Lower leg skin (tissue), 4 donors: ENCODE data around the gene SLC6A13. TPM values are rescaled to one million over a fixed set of nuclear protein-coding genes. Genes with fewer than 3 reads are reported as not detected.
"Not testable (repeated sequence)": the region's sequence is repeated elsewhere in the genome, so short reads cannot be mapped to it uniquely, and the experiment has no call there.

ENCODE experiments used
- DNase-seq, 2 donors: peaks; one replicate each; pipeline ENCODE4 v3.0.0-alpha.2; 2019; ENCODE audit warnings: low spot score in 2 of 2
- H3K4me3 ChIP-seq: fragments of 200-600 bp; sonication (generic); 2 replicates; pipeline ENCODE4 v1.5.1; 2017; ENCODE audit warnings: mild to moderate bottlenecking, low read depth; ENCODE audit not compliant: poor library complexity, severe bottlenecking
- POLR2A ChIP-seq, 2 donors: fragments of 450-650 bp; IDR thresholded peaks; one replicate each; pipeline ENCODE4 v1.6.1; 2016 to 2017; ENCODE audit warnings: antibody characterized with exemption in 2 of 2, mild to moderate bottlenecking in 1 of 2, moderate library complexity in 1 of 2
- WGBS, 2 donors: methylation state at CpG; one replicate each; pipeline ENCODE4 v1.1.5; 2018; 5-methylcytosine and 5-hydroxymethylcytosine counted together
- intact Hi-C: fragments of 100-400 bp; cut with DNase I; formaldehyde crosslinking; loops from one replicate; pipeline ENCODE4 v1.15.0; 2023; ENCODE audit warnings: low total_unique reads
- total RNA-seq, 4 donors: library from RNA; depleted of rRNA; stranded (reverse); fragments of >200 nt; gene quantifications; one replicate each; pipeline ENCODE4 v1.1.0, GENCODE V29; 2016
- TF ChIP-seq, protein P1 (sequence below), 3 donors: fragments of 450-650 bp; IDR thresholded peaks; one replicate each; pipeline ENCODE4 v1.5.1; 2016; ENCODE audit warnings: antibody characterized with exemption in 3 of 3, mild to moderate bottlenecking in 3 of 3, moderate library complexity in 2 of 3

SLC6A13 gene
- total RNA-seq = not detected

DNA sequence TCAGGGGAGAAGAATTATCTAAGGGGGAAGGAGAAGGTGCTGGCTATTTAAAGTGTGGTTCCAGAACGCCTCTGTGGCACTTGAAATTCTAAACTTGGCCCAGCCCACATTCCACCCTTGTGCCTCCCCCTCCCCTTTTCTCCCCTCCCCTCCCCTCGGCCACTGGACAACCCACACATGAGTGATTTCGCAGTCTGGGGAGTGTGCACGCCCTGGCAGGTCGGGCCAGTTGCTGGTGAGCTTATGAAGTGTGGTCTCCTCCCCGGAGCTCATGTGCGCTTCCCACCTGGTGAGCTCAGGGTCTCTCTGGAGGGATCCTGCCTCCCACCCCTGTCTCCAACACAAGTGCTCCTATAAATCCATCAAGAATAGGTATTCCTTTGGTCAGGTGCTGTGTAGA, at the start of gene SLC6A13:
Gene SLC6A13 (minus strand): TSS at position 20 of the 400 bp plus-strand sequence. CDS start 2,784 bp downstream, outside the sequence.
- no peak for TF ChIP-seq POLR2A (IDR thresholded peaks at IDR 0.05)
- TF ChIP-seq, protein P1, sequence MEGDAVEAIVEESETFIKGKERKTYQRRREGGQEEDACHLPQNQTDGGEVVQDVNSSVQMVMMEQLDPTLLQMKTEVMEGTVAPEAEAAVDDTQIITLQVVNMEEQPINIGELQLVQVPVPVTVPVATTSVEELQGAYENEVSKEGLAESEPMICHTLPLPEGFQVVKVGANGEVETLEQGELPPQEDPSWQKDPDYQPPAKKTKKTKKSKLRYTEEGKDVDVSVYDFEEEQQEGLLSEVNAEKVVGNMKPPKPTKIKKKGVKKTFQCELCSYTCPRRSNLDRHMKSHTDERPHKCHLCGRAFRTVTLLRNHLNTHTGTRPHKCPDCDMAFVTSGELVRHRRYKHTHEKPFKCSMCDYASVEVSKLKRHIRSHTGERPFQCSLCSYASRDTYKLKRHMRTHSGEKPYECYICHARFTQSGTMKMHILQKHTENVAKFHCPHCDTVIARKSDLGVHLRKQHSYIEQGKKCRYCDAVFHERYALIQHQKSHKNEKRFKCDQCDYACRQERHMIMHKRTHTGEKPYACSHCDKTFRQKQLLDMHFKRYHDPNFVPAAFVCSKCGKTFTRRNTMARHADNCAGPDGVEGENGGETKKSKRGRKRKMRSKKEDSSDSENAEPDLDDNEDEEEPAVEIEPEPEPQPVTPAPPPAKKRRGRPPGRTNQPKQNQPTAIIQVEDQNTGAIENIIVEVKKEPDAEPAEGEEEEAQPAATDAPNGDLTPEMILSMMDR (IDR thresholded peaks at IDR 0.05) = no peak
- intact Hi-C loops = no loop called here
- WGBS, 2 donors = 17 to 31% methylated on average over 7 of the region's 7 CpGs
- no peak for DNase-seq
- no peak within 1 kb of the TSS for H3K4me3 ChIP-seq

DNA sequence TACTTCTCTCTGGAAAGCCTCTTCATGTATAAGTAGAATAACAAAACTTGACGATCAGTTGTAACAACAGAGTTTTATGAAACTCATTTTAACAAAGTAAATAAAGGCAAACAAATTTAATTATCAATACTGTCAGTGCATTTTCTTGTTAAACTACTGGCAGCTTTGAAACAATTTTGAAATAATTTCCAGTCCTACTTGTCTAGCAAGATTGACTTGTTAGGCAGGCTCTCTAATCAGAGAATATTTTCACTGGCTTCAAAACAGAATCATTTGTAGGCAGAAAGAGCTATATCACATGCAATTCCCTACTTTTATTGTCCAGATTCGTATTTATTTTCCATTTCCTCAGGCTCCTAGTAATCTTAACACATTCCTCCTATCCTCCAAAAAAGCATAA, 45.9 kb upstream of the SLC6A13 start:
- TF ChIP-seq, protein P1 (IDR thresholded peaks at IDR 0.05) = no peak
- no peak for TF ChIP-seq POLR2A (IDR thresholded peaks at IDR 0.05)
- WGBS, 2 donors = 50 to 53% methylated on average over 2 of the region's 2 CpGs
- no peak for DNase-seq
- intact Hi-C loops = no loop called here
- H3K4me3 ChIP-seq = no peak overlapping the region

DNA sequence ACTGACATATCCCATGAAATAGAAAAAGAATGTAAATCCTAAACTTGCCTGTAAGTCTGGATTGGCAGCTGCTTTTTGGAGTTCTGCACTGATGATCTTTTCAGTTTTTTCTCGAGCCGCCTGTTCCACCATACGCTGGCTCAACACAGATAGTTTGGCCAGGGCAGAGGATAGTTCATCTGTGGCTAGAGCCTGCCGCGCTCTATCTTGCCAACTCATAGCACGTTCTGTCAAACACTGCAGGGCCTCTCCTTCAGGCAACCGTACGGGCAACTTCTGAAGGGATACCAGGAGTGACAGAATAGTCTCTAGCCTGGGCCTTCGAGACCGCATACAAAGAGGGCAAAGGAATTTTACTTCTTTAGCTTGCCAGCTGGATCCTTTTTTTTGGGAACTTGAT, 44.8 kb upstream of the SLC6A13 start:
- H3K4me3 ChIP-seq = no peak overlapping the region
- intact Hi-C loops = no loop called here
- 94 to 97% methylated on average over 10 of the region's 10 CpGs for WGBS, 2 donors
- TF ChIP-seq, protein P1 (IDR thresholded peaks at IDR 0.05) = no peak
- no peak for TF ChIP-seq POLR2A (IDR thresholded peaks at IDR 0.05)
- DNase-seq = no peak

DNA sequence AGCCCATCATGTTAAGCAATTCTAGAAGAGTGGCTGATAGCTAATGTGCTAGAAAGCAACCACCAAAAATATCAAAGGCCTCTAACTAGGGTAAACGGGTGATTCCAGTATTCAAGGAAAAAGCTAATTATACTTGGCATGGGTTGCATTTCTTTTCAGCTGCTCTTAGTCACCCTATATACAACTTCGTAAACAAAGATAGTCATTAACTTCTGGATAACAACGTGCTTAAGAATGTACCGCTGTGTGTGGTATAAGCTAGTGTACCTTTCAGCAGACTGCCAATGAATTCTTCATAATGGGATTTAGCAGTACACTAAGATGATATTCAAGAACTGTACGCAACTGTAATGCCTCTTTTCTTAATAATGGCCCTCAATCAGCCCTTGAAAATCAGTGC, 42.2 kb upstream of the SLC6A13 start:
- WGBS, 2 donors = 51 to 61% methylated on average over 5 of the region's 5 CpGs
- intact Hi-C loops = no loop called here
- TF ChIP-seq POLR2A (IDR thresholded peaks at IDR 0.05) = no peak
- TF ChIP-seq, protein P1 (IDR thresholded peaks at IDR 0.05) = no peak

DNA sequence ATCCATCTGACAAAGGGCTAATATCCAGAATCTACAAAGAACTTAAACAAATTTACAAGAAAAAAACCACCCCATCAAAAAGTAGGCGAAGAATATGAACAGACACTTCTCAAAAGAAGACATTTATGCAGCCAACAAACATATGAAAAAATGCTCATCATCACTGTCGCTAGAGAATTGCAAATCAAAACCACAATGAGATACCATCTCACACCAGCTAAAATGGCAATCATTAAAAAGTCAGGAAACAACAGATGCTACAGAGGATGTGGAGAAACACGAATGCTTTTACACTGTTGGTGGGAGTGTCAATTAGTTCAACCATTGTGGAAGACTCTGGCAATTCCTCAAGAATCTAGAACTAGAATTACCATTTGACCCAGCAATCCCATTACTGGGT, 40.1 kb upstream of the SLC6A13 start:
- intact Hi-C loops, DNase-seq, H3K4me3 ChIP-seq: not testable (repeated sequence)
- 81 to 86% methylated on average over 3 of the region's 3 CpGs for WGBS, 2 donors

More for the DNA sequence above, 42.2 kb upstream of the SLC6A13 start:
- no peak overlapping the region for H3K4me3 ChIP-seq
- DNase-seq = no peak

DNA sequence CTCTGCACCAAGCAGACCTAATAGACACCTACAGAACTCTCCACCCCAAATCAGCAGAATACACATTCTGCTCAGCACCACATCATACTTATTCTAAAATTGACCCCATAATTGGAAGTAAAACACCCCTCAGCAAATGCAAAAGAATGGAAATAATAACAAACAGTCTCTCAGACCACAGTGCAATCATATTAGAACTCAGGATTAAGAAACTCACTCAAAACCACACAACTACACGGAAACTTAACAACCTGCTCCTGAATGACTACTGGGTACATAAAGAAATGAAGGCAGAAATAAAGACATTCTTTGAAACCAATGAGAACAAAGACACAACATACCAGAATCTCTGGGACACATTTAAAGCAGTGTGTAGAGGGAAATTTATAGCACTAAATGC, 37.5 kb upstream of the SLC6A13 start:
- 94 to 100% methylated on average over 1 of the region's 1 CpG for WGBS, 2 donors
- DNase-seq, H3K4me3 ChIP-seq, intact Hi-C loops: not testable (repeated sequence)

DNA sequence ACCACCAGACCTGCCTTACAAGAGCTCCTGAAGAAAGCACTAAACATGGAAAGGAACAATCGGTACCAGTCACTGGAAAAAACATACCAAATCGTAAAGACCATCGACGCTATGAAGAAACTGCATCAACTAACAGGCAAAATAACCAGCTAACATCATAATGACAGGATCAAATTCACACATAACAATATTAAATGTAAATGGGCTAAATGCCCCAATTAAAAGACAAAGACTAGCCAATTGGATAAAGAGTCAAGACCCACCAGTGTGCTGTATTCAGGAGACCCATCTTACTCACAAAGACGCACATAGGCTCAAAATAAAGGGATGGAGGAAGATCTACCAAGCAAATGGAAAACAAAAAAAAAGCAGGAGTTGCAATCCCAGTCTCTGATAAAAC, 36.9 kb upstream of the SLC6A13 start:
- intact Hi-C loops, H3K4me3 ChIP-seq, DNase-seq: not testable (repeated sequence)
- 88 to 98% methylated on average over 5 of the region's 5 CpGs for WGBS, 2 donors

DNA sequence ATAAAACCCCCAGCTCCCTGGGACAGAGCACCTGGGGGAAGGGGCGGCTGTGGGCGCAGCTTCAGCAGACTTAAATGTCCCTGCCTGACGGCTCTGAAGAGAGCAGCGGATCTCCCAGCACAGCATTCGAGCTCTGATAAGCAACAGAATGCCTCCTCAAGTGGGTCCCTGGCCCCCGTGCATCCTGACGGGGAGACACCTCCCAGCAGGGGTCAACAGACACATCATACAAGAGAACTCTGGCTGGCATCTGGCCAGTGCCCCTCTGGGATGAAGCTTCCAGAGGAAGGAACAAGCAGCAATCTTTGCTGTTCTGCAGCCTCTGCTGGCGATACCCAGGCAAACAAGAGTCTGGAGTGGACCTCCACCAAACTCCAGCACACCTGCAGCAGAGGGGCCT, 35.4 kb upstream of the SLC6A13 start:
- DNase-seq, H3K4me3 ChIP-seq, intact Hi-C loops: not testable (repeated sequence)
- 87 to 97% methylated on average over 8 of the region's 8 CpGs for WGBS, 2 donors
